ENCODE measurements around the gene ARHGAP18. TPM values are rescaled to one million over a fixed set of nuclear protein-coding genes. Genes with fewer than 3 reads are reported as not detected.

Gene ARHGAP18
- total RNA-seq, 1 experiment from 2014 or later = 2.4 TPM

DNA sequence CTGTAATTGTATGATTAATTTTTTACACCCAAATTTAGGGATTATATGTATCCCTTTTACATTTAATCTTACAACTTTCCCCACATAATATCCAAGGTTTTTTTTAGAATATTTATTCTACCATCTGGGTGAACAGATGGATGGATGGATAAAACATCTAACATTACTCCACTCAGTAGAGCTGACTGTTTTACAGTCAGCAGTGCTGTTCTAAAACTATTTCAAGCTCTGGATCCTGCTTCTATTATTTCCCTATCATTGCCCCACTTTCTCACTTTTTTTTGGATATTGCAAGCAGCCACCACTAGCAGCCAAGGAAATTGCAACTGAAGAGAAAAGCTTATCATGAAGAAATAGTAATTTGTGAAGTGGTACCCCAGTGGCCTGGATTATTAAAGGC, 173.7 kb downstream of the ARHGAP18 start:
- Histone ChIP-seq H2BK15ac (ENCODE audit: low read depth, low read length) (no peak overlapping the region), H3K9me3 (ENCODE audit: control insufficient read depth, low read depth, low read length) (no peaks in the 10 kb centered on the region), H3K27ac (ENCODE audit: insufficient read length, low read depth, low read length) (no peak overlapping the region), H3T11ph (ENCODE audit: low read length) (no peak overlapping the region), H3K18ac (ENCODE audit: insufficient read length, low read depth, low read length) (no peak overlapping the region), H4K8ac (replicated peaks; ENCODE audit: insufficient read length, low read depth, low read length) (no peak overlapping the region), H2BK12ac (ENCODE audit: insufficient read length, low read depth, low read length) (no peak overlapping the region), H2AK5ac (ENCODE audit: insufficient read length, low read length) (no peak overlapping the region), H3K79me1 (ENCODE audit: insufficient read depth, low read depth, low read length, poor library complexity, severe bottlenecking) (no peaks in the 10 kb centered on the region), H2AFZ (ENCODE audit: low read length) (no peak overlapping the region), H4K91ac (ENCODE audit: insufficient read length, low read depth, low read length) (no peak overlapping the region), H2BK20ac (ENCODE audit: low read depth, low read length, poor library complexity, severe bottlenecking) (no peak overlapping the region), H3K23ac (ENCODE audit: insufficient read length, low read depth, low read length) (no peak overlapping the region), H3K9ac (ENCODE audit: extremely low read depth, insufficient read length, low read length) (no peak overlapping the region), H3K14ac (ENCODE audit: insufficient read depth, low read length) (no peak overlapping the region), H3K56ac (ENCODE audit: insufficient read length, low read depth, low read length) (no peak overlapping the region), H3K27me3 (ENCODE audit: insufficient read depth, low read length) (no peaks in the 10 kb centered on the region), H3K4ac (ENCODE audit: low read depth, low read length) (no peak overlapping the region), H3K79me2 (ENCODE audit: insufficient read depth, low read length) (no peaks in the 10 kb centered on the region), H4K5ac (ENCODE audit: insufficient read length, low read depth, low read length) (no peak overlapping the region), H2BK5ac (ENCODE audit: insufficient read length, low read length) (no peak overlapping the region), H3K4me2 (ENCODE audit: insufficient read depth, insufficient read length, low read length) (no peak overlapping the region), H3K23me2 (ENCODE audit: insufficient read length, low read depth, low read length, poor library complexity, severe bottlenecking) (no peaks in the 10 kb centered on the region), H4K20me1 (ENCODE audit: control insufficient read depth, insufficient read depth, insufficient read length) (no peaks in the 10 kb centered on the region), H3K4me1 (ENCODE audit: insufficient read depth, low read length) (no peaks in the 10 kb centered on the region), H2BK120ac (ENCODE audit: low read depth, low read length, poor library complexity, severe bottlenecking) (no peak overlapping the region)
- Mint-ChIP-seq H3K27me3 (ENCODE audit: low read depth) (no peaks in the 10 kb centered on the region), H3K27ac (no peak overlapping the region), H3K9me3 (no peaks in the 10 kb centered on the region; a peak in 2 of 5 replicates), H3K4me3 (no peak overlapping the region), H3K36me3 (ENCODE audit: insufficient read depth in 1 of 3, low read depth in 3 of 3) (0 out of 7 replicates have a peak, but pooled peaks cover 0 to 2% (median 0%) of the 10 kb centered on the region in 3 experiments), H3K4me1 (no peaks in the 10 kb centered on the region)
- TF ChIP-seq, protein P1, sequence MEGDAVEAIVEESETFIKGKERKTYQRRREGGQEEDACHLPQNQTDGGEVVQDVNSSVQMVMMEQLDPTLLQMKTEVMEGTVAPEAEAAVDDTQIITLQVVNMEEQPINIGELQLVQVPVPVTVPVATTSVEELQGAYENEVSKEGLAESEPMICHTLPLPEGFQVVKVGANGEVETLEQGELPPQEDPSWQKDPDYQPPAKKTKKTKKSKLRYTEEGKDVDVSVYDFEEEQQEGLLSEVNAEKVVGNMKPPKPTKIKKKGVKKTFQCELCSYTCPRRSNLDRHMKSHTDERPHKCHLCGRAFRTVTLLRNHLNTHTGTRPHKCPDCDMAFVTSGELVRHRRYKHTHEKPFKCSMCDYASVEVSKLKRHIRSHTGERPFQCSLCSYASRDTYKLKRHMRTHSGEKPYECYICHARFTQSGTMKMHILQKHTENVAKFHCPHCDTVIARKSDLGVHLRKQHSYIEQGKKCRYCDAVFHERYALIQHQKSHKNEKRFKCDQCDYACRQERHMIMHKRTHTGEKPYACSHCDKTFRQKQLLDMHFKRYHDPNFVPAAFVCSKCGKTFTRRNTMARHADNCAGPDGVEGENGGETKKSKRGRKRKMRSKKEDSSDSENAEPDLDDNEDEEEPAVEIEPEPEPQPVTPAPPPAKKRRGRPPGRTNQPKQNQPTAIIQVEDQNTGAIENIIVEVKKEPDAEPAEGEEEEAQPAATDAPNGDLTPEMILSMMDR (conservative IDR thresholded peaks at IDR 0.05) = no peak
- DNase-seq = no peak
